GM18511 (cell line): Measurements from ENCODE around the gene LRCH1.

Experiments
- ATAC-seq: cut with Tn5 transposase; IDR thresholded peaks from one replicate; pipeline ENCODE4 v1.9.1; 2021; ENCODE audit warnings: mild to moderate bottlenecking, moderate library complexity; ENCODE audit not compliant: unreplicated experiment

Gene LRCH1

GRCh38 chr13:46687810-46688209 is 134.8 kb downstream of the LRCH1 start:
- ATAC-seq: no peak

- no peak for ATAC-seq
Observed at GRCh38 chr13:46688306-46688705, 135.3 kb downstream of the LRCH1 start.

- no peak for ATAC-seq
Observed at GRCh38 chr13:46698014-46698413, 145.0 kb downstream of the LRCH1 start.

- no peak for ATAC-seq
Observed at GRCh38 chr13:46698910-46699460, 146.0 kb downstream of the LRCH1 start.

- ATAC-seq: no peak
Observed at GRCh38 chr13:46712524-46712923, 159.6 kb downstream of the LRCH1 start.

GRCh38 chr13:46715363-46715762 is 162.4 kb downstream of the LRCH1 start:
- ATAC-seq: no peak

- no peak for ATAC-seq
Observed at GRCh38 chr13:46716821-46717220, 163.9 kb downstream of the LRCH1 start.

GRCh38 chr13:46717275-46717674 is 164.3 kb downstream of the LRCH1 start:
- ATAC-seq: no peak

- no peak for ATAC-seq
Observed at GRCh38 chr13:46717856-46718255, 164.9 kb downstream of the LRCH1 start.

GRCh38 chr13:46720189-46720588 is 167.2 kb downstream of the LRCH1 start:
- ATAC-seq: peak; percentile 68

- ATAC-seq: no peak
Observed at GRCh38 chr13:46721054-46721453, 168.1 kb downstream of the LRCH1 start.

GRCh38 chr13:46726347-46726746 is 173.4 kb downstream of the LRCH1 start:
- ATAC-seq: no peak

GRCh38 chr13:46728777-46729176 is 175.8 kb downstream of the LRCH1 start:
- ATAC-seq: no peak

GRCh38 chr13:46731535-46731934 is 178.6 kb downstream of the LRCH1 start:
- ATAC-seq: no peak

- ATAC-seq: no peak
Observed at GRCh38 chr13:46735425-46735824, 182.5 kb downstream of the LRCH1 start.

- no peak for ATAC-seq
Observed at GRCh38 chr13:46736541-46737310, 183.8 kb downstream of the LRCH1 start.

GRCh38 chr13:46738055-46738454 is 185.1 kb downstream of the LRCH1 start:
- no peak for ATAC-seq

GRCh38 chr13:46738766-46739165 is 185.8 kb downstream of the LRCH1 start:
- no peak for ATAC-seq

GRCh38 chr13:46739447-46740098 is 186.6 kb downstream of the LRCH1 start:
- no peak for ATAC-seq

GRCh38 chr13:46743191-46743590 is 190.2 kb downstream of the LRCH1 start:
- no peak for ATAC-seq

GRCh38 chr13:46745062-46745461 is 192.1 kb downstream of the LRCH1 start:
- no peak for ATAC-seq

- ATAC-seq: no peak
Observed at GRCh38 chr13:46745706-46746105, 192.7 kb downstream of the LRCH1 start.
